Neural cell (in vitro differentiated cells): ENCODE results near the gene ADAMTS6.

Experiments used
- CTCF ChIP-seq: fragments of 450-650 bp; IDR thresholded peaks from 2 replicates; pipeline ENCODE4 v1.5.1; 2014; ENCODE audit warnings: antibody characterized with exemption, mild to moderate bottlenecking, moderate library complexity; ENCODE audit not compliant: poor library complexity, severe bottlenecking
- EP300 ChIP-seq: fragments of 450-650 bp; conservative IDR thresholded peaks from 2 replicates; pipeline ENCODE4 v1.6.1; 2014; ENCODE audit warnings: antibody characterized with exemption, mild to moderate bottlenecking, moderate library complexity; ENCODE audit not compliant: poor library complexity, severe bottlenecking
- EZH2 ChIP-seq: fragments of 200-600, 300-800 bp; shearing (Covaris generic), sonication (generic); IDR thresholded peaks from 2 replicates; pipeline ENCODE4 v1.6.1; 2014; ENCODE audit warnings: antibody characterized with exemption, low read length, borderline replicate concordance, mild to moderate bottlenecking; ENCODE audit not compliant: insufficient read depth, poor library complexity, severe bottlenecking
- POLR2AphosphoS5 ChIP-seq: IDR thresholded peaks from 2 replicates; pipeline ENCODE4 v1.6.1; 2012
- RAD21 ChIP-seq: fragments of 450-650 bp; conservative IDR thresholded peaks from 2 replicates; pipeline ENCODE4 v1.6.1; 2014; ENCODE audit warnings: antibody characterized with exemption, mild to moderate bottlenecking, moderate library complexity
- REST ChIP-seq: IDR thresholded peaks from 2 replicates; pipeline ENCODE4 v1.6.1; 2012; ENCODE audit warnings: borderline replicate concordance
- TAF1 ChIP-seq: IDR thresholded peaks from 2 replicates; pipeline ENCODE4 v1.6.1; 2012; ENCODE audit warnings: low read depth

- TF ChIP-seq CTCF (no peak), EP300 (no peak), EZH2 (no peak), TAF1 (no peak), POLR2AphosphoS5 (no peak), REST (no peak), RAD21 (no peak)
These were observed 283.1 kb downstream of the ADAMTS6 start for GRCh38 chr5:65198456-65199120.
